Measurements from ENCODE around the gene HIVEP2.

HIVEP2 gene

DNA sequence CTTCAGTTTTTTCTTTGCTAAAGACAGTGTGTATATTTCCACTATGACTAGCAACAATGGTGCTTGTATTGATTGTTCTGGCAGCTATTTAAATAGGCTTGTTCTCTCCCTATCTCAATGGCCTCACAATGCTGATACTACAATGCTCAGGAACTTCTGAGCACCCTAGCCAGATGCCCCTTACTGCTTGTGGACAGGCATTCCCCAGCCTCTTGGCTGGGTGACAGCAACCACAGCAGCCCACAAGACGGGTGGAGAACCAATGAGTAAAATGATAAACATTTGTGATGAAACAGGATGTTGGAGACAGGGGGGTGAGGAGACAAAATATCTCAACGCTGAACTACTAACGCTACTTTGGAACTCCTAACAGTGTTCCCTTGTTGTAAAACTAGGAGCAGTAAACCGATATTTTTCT is 42.3 kb downstream of the HIVEP2 start:
- no peaks in the 10 kb centered on the region for H3K36me3 ChIP-seq (ENCODE audit: insufficient read depth)
- H2AFZ ChIP-seq (ENCODE audit: low read depth), result no peak overlapping the region
- peaks cover 56% of the 10 kb centered on the region for H3K4me1 ChIP-seq (ENCODE audit: low read depth, poor library complexity, severe bottlenecking)
- H3K79me2 ChIP-seq (ENCODE audit: insufficient read depth, low read depth), result peaks cover 16% of the 10 kb centered on the region; the same call in 1 of the 2 replicates
- H3K4me2 ChIP-seq, result peak overlapping the region; percentile 79
- no peak for TF ChIP-seq CTCF (conservative IDR thresholded peaks at IDR 0.05; ENCODE audit: low read depth, low read length)
- no peaks in the 10 kb centered on the region for H3K27me3 ChIP-seq (ENCODE audit: insufficient read depth, low read depth)
- H3K9ac ChIP-seq, result peak overlapping the region; percentile 17; the same call in 1 of the 2 replicates
- no peak overlapping the region for H3K4me3 ChIP-seq (IDR thresholded peaks at IDR 0.05; ENCODE audit: insufficient read depth, low read depth, low read length)
- peak overlapping the region; percentile 73 for H3K27ac ChIP-seq
- no peaks in the 10 kb centered on the region for H4K20me1 ChIP-seq (ENCODE audit: insufficient read depth)

- H3K27ac ChIP-seq, result no peak overlapping the region
- no peak for TF ChIP-seq CTCF (conservative IDR thresholded peaks at IDR 0.05; ENCODE audit: low read depth, low read length)
- no peak overlapping the region for H3K9ac ChIP-seq
- H3K36me3 ChIP-seq (ENCODE audit: insufficient read depth), result no peaks in the 10 kb centered on the region
- no peaks in the 10 kb centered on the region for H3K27me3 ChIP-seq (ENCODE audit: insufficient read depth, low read depth)
- H2AFZ ChIP-seq (ENCODE audit: low read depth), result no peak overlapping the region
- no peak overlapping the region for H3K4me3 ChIP-seq (IDR thresholded peaks at IDR 0.05; ENCODE audit: insufficient read depth, low read depth, low read length)
- H3K79me2 ChIP-seq (ENCODE audit: insufficient read depth, low read depth), result peaks cover 16% of the 10 kb centered on the region; the same call in 1 of the 2 replicates
- peak overlapping the region; percentile 79; the same call in 1 of the 2 replicates for H3K4me2 ChIP-seq
- H3K4me1 ChIP-seq (ENCODE audit: low read depth, poor library complexity, severe bottlenecking), result peaks cover 51% of the 10 kb centered on the region
- H4K20me1 ChIP-seq (ENCODE audit: insufficient read depth), result no peaks in the 10 kb centered on the region
Measured at GRCh38 chr6:142901611-142902010, 43.4 kb downstream of the HIVEP2 start.

DNA sequence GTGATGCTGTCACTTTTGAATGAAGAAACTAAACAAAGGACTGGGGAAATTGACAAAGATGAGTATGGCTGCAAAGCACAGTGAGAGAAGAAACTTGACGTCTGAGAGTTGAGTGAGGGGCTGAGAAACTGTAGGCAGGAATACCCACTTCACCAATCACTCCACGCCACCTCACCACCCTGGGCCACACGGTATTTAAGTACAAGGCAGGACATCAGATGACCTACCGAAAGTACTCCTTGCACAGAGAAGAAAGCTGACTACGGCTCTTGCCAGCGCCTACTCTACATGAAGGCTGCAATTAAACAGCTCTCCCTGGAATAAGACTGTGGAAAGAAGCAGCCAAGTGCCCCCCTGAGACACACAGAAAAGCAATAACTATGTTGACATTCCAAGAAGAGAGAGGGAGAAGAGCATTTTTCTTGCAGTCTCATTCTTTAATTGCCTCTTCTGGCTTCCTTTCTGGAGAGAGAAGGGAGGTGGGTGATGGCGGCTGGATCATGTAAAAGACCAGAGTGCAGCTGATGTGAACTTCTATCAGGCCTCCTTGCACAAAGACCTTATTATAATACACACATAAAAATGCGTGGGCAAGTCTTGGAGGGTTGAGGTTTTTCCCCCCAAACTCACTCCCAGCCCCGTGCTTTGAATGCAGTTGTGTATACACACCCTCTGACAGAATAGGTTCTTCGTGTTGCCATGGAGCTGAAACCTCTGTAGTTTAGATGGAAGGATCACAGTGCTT is 44.6 kb downstream of the HIVEP2 start:
- TF ChIP-seq CTCF (conservative IDR thresholded peaks at IDR 0.05; ENCODE audit: low read depth, low read length), result no peak
- Histone ChIP-seq H3K4me1 (ENCODE audit: low read depth, poor library complexity, severe bottlenecking) (peaks cover 47% of the 10 kb centered on the region), H3K27ac (no peak overlapping the region), H4K20me1 (ENCODE audit: insufficient read depth) (no peaks in the 10 kb centered on the region), H3K4me2 (no peak overlapping the region), H3K9ac (no peak overlapping the region), H2AFZ (ENCODE audit: low read depth) (no peak overlapping the region), H3K4me3 (IDR thresholded peaks at IDR 0.05; ENCODE audit: insufficient read depth, low read depth, low read length) (no peak overlapping the region), H3K79me2 (ENCODE audit: insufficient read depth, low read depth) (peaks cover 16% of the 10 kb centered on the region; the same call in 1 of the 2 replicates), H3K36me3 (ENCODE audit: insufficient read depth) (no peaks in the 10 kb centered on the region), H3K27me3 (ENCODE audit: insufficient read depth, low read depth) (no peaks in the 10 kb centered on the region)

DNA sequence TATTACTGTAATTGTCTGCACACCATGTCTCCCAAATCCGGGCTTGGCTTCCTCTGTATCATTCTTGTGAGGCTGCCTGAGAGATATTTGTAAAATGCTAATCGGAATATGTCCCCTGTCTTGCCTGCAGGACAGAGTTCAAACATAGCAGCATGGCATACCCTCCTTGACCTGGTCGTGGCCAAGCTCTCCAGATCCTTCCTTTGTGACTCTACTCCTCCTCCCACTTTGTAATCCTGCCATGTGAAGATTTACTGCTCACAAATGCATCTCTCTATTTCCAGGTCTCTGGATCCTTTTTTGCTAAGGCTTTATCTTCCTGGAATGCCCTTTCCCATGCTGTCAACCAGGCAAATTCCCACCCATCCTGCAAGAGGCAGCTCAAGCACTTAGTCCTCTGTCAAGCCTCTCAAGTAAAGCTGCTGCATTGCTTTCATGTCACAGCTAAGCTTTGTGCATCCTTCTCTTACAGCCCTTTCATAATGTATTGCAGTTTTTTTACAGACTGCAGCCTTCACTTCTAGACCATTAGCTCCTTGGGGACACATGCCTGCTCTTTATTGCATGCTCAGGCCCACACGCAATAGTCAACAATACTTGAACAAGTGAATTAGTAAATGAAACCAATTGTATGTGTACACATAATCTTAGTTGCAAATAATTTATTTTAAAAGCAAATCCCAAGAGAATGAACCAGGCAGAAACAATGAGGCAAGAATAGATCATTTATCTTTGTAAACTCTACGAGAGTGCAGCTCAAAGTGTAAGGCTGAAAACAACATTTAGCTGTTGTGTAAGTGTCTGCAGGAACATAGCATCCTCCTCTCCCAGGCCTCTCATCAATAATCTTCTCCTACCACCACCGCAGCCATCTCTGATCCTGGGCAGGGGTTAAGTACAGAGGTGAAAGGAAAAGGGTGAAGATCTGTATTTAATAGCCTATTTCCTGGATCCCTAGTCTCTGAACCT is 45.8 kb downstream of the HIVEP2 start:
- no peak for TF ChIP-seq CTCF (conservative IDR thresholded peaks at IDR 0.05; ENCODE audit: low read depth, low read length)
- no peaks in the 10 kb centered on the region for H3K36me3 ChIP-seq (ENCODE audit: insufficient read depth)
- no peak overlapping the region for H3K4me3 ChIP-seq (IDR thresholded peaks at IDR 0.05; ENCODE audit: insufficient read depth, low read depth, low read length)
- peaks cover 14% of the 10 kb centered on the region; the same call in 1 of the 2 replicates for H3K79me2 ChIP-seq (ENCODE audit: insufficient read depth, low read depth)
- H3K4me1 ChIP-seq (ENCODE audit: low read depth, poor library complexity, severe bottlenecking), result peaks cover 36% of the 10 kb centered on the region
- H2AFZ ChIP-seq (ENCODE audit: low read depth), result no peak overlapping the region
- no peak overlapping the region for H3K4me2 ChIP-seq
- no peak overlapping the region for H3K27ac ChIP-seq
- H3K9ac ChIP-seq, result no peak overlapping the region
- H3K27me3 ChIP-seq (ENCODE audit: insufficient read depth, low read depth), result no peaks in the 10 kb centered on the region
- H4K20me1 ChIP-seq (ENCODE audit: insufficient read depth), result no peaks in the 10 kb centered on the region

Data from KMS-11 (cell line).